ENCODE data around the gene TPPP. TPM values are rescaled to one million over a fixed set of nuclear protein-coding genes. Genes with fewer than 3 reads are reported as not detected.

The TPPP gene
- total RNA-seq, 1 experiment from 2014 or later, result 3.9 TPM

DNA sequence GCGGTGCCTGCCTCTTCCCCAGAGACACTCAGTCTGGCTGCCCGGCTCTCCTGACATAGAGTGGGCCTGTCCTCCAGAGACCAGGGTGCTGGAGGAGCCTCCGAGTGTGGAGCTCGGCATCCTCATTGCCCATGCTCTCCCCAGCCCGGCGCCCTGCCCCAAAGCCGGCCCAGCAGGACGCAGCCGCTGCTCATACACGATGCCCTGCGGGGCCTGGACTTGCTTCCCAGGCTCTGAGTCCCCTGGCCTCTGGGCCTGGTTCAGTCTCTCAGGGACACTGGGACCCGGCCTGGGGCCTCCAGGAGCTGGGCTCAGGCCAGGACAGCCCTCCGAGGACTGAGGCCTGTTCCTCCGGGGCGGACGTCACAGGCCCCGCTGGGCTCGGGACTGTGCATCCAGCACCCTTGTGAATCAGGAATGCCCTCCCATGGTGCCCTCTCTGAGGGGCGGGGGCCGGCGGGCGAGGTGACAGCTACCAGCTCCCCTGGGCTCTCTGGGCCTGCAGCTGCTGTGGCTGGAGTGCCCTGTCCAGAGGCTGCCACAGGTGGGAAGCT is 23.2 kb downstream of the TPPP start:
- ATAC-seq, result no peak
- ChIA-PET POLR2A (no interaction called here), CTCF (interaction anchor here (1.6 to 2.1 kb wide), 3 partner anchors 13 to 353 kb away, joined by 4 to 10 read pairs (median 8); no protein-coding TSS in a partner anchor), RAD21 (ENCODE audit: low non-redundant PET in 1 of 2, low total read pairs in 2 of 2, uncharacterized antibody in 2 of 2, unreplicated experiment in 2 of 2) (no interaction called here)
- no peaks in the 10 kb centered on the region for H4K20me1 ChIP-seq (ENCODE audit: insufficient read depth)
- peaks cover 0 to 39% of the 10 kb centered on the region in 2 experiments; a peak in 2 of 4 replicates for H3K4me1 ChIP-seq (ENCODE audit: control insufficient read depth in 1 of 2, insufficient read depth in 2 of 2, low read length in 2 of 2)
- H3K9me2 ChIP-seq (ENCODE audit: insufficient read depth), result no peaks in the 10 kb centered on the region
- 0 out of 4 replicates have a peak, but pooled peaks cover 0 to 3% of the 10 kb centered on the region in 2 experiments for H3K36me3 ChIP-seq (ENCODE audit: control insufficient read depth in 1 of 2, insufficient read depth in 2 of 2, low read length in 2 of 2)
- no peak for DNase-seq (ENCODE audit: low read depth, low spot score)
- no peak overlapping the region for H3K9ac ChIP-seq (ENCODE audit: low read length)
- TF ChIP-seq EZH2 (IDR thresholded peaks at IDR 0.05) (no peak), RAD21 (IDR thresholded peaks at IDR 0.05; ENCODE audit: low read depth) (no peak), TCF7L2 (IDR thresholded peaks at IDR 0.05; ENCODE audit: borderline replicate concordance, extremely low read depth, insufficient read depth, insufficient read length) (no peak), EZH2phosphoT487 (IDR thresholded peaks at IDR 0.05; ENCODE audit: borderline replicate concordance) (no peak), JUND (IDR thresholded peaks at IDR 0.05) (no peak), SRF (IDR thresholded peaks at IDR 0.05; ENCODE audit: low read depth) (no peak), FOSL1 (IDR thresholded peaks at IDR 0.05; ENCODE audit: low read depth) (no peak)
- TF ChIP-seq, protein P1, sequence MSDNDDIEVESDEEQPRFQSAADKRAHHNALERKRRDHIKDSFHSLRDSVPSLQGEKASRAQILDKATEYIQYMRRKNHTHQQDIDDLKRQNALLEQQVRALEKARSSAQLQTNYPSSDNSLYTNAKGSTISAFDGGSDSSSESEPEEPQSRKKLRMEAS (IDR thresholded peaks at IDR 0.05), result no peak
- TF ChIP-seq, protein P2, sequence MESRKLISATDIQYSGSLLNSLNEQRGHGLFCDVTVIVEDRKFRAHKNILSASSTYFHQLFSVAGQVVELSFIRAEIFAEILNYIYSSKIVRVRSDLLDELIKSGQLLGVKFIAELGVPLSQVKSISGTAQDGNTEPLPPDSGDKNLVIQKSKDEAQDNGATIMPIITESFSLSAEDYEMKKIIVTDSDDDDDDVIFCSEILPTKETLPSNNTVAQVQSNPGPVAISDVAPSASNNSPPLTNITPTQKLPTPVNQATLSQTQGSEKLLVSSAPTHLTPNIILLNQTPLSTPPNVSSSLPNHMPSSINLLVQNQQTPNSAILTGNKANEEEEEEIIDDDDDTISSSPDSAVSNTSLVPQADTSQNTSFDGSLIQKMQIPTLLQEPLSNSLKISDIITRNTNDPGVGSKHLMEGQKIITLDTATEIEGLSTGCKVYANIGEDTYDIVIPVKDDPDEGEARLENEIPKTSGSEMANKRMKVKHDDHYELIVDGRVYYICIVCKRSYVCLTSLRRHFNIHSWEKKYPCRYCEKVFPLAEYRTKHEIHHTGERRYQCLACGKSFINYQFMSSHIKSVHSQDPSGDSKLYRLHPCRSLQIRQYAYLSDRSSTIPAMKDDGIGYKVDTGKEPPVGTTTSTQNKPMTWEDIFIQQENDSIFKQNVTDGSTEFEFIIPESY (IDR thresholded peaks at IDR 0.05; ENCODE audit: extremely low read depth, insufficient replicate concordance, low read length), result no peak
- H3K4me2 ChIP-seq (ENCODE audit: low read length), result no peak overlapping the region
- no peak overlapping the region; the same call in 1 of the 2 replicates for H3K27ac ChIP-seq (ENCODE audit: low read depth, low read length)
- no peak overlapping the region for H3K4me3 ChIP-seq (replicated peaks in 1 of 2; ENCODE audit: low read depth in 1 of 2, low read length in 2 of 2)
- H3K79me2 ChIP-seq (ENCODE audit: insufficient read depth, low read length), result no peaks in the 10 kb centered on the region
- no peaks in the 10 kb centered on the region for H3K27me3 ChIP-seq (ENCODE audit: insufficient read depth, low read length)
- H3K9me3 ChIP-seq (ENCODE audit: control insufficient read depth in 1 of 2, insufficient read depth in 1 of 2, low read depth in 1 of 2, low read length in 2 of 2), result no peaks in the 10 kb centered on the region
- BruUV-seq (replicated peaks), result no TSS peak
- intact Hi-C loops (cut with micrococcal nuclease), result loop anchor here (2.0 to 10.0 kb wide), 2 partner anchors 233 to 495 kb away; no protein-coding TSS in a partner anchor
- H2AFZ ChIP-seq (ENCODE audit: low read depth, low read length, poor library complexity, severe bottlenecking), result no peak overlapping the region
